Stimulated activated memory B cell treated with anti-CD40 and anti-IgM and Interleukin-4, amounts not matched to agents 10 μg/mL and 1 μg/mL and 100 μg/mL, for 72 hours (primary cell): ENCODE measurements around the gene FTCD.

ENCODE experiments used
- ATAC-seq: fragments of 150-1000 bp; cut with Tn5 transposase; 2 replicates; pipeline ENCODE4 v1.10.0; 2021
- H3K27ac Mint-ChIP-seq: one replicate; pipeline ENCODE4 v1.8.0; 2022; ENCODE audit warnings: mild to moderate bottlenecking, mixed read lengths
- H3K27me3 Mint-ChIP-seq: one replicate; pipeline ENCODE4 v1.8.0; 2022; ENCODE audit warnings: mixed read lengths
- H3K36me3 Mint-ChIP-seq: one replicate; pipeline ENCODE4 v1.8.0; 2022; ENCODE audit warnings: mixed read lengths
- H3K4me1 Mint-ChIP-seq: one replicate; pipeline ENCODE4 v1.8.0; 2022; ENCODE audit warnings: mixed read lengths
- H3K4me3 Mint-ChIP-seq: one replicate; pipeline ENCODE4 v1.8.0; 2022; ENCODE audit warnings: mild to moderate bottlenecking, moderate library complexity, mixed read lengths
- H3K9me3 Mint-ChIP-seq: one replicate; pipeline ENCODE4 v1.8.0; 2022; ENCODE audit warnings: mixed read lengths

FTCD gene

GRCh38 chr21:46168238-46168637 lies 12.9 kb upstream of the FTCD start:
- Mint-ChIP-seq H3K27me3 (peaks cover 14% of the 10 kb centered on the region), H3K9me3 (no peaks in the 10 kb centered on the region), H3K4me3 (no peak overlapping the region), H3K36me3 (peaks cover 26% of the 10 kb centered on the region), H3K27ac (no peak overlapping the region), H3K4me1 (peaks cover 18% of the 10 kb centered on the region)
- peak; percentile 34 for ATAC-seq

DNA sequence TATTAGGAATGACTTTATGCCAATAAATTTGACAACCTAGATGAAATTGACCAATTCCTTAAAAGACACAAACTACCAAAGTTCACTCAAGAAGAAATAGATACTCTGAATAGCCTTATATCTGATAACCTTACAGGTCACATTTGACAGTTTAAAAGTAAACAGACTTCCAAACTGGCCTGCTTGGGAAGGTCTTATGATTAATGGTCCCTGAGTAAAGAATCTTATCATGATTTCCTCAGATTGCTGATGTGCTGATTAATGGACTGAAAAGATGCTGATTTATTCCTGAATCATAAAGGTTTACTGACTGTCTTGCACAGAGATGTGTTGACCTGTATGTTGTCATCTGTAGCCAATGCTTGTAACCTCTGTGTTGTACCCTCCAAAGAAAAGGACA lies 9.7 kb upstream of the FTCD start:
- Mint-ChIP-seq H3K4me1 (no peaks in the 10 kb centered on the region), H3K4me3 (no peak overlapping the region), H3K9me3 (no peaks in the 10 kb centered on the region), H3K27ac (no peak overlapping the region), H3K36me3 (peaks cover 25% of the 10 kb centered on the region), H3K27me3 (peaks cover 8% of the 10 kb centered on the region)
- no peak for ATAC-seq

DNA sequence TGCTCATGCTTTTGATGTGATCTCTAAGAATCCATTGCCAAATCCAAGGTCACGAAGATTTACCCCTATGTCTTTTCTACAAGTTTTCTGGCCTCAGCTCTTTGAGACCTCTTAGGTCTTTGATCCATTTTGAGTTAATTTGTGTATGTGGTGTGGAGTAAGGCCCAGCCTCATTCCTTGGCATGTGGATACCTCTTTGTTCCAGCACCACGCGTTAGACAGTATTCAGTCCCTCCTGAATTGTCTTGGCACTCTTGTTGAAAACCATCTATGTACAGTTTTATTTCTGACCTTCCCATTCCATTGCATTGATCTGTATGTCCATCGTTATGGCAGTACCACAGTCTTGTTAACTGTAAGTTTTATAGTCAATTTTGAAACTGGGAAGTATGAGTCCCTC lies 8.0 kb upstream of the FTCD start:
- H3K27me3 Mint-ChIP-seq: peaks cover 8% of the 10 kb centered on the region
- no peak overlapping the region for H3K27ac Mint-ChIP-seq
- no peaks in the 10 kb centered on the region for H3K4me1 Mint-ChIP-seq
- no peak overlapping the region for H3K4me3 Mint-ChIP-seq
- peaks cover 25% of the 10 kb centered on the region for H3K36me3 Mint-ChIP-seq
- no peaks in the 10 kb centered on the region for H3K9me3 Mint-ChIP-seq
- no peak for ATAC-seq

DNA sequence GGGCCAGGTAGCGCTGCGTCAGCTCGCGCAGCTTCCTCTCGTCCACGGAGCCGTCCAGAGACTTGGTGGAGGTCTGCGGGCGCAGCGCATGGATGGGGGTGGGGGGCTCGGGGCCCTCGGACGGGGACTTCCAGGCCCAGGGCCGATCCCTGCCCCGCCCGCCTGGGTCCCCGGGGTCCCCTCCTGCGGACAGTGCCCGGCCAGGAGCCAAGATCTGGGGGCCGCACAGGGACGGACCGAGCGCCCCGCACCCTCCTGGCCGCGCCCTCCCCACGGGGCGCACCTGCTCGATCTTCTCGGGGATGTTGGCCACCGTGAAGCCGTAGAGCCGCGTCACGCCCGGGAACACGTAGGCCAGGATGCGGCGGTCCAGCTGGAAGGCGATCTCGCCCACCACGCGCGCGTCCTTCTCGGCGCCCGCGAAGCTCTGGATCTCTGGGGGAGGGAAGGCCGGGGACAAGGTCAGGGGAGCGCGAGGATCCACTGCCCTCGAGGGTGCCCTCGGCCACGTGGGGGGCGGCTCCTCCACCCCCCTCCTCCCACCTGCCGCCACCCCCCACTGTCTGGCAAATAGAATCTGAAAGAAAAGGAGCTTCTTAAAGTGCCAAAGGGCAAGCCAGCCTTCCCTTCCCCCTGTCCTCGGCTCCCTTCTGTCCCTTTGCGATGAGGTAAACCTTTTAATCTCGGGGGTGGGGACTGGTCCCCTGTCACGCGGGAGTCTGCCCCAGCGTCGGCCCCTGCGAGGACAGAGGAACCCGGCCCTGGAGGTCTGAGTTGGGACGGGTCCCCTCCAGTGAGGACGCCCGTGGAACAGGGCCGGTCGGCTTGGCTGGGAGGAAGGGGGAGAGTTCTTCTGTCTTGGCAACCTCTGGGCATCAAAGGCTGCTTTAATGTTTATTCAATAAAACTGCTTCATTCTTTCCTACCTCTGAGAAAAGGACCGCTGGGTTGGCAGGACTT lies 6.5 kb upstream of the FTCD start:
- Mint-ChIP-seq H3K27ac (no peak overlapping the region), H3K4me3 (no peak overlapping the region), H3K36me3 (peaks cover 19% of the 10 kb centered on the region), H3K27me3 (peaks cover 8% of the 10 kb centered on the region), H3K4me1 (no peaks in the 10 kb centered on the region), H3K9me3 (no peaks in the 10 kb centered on the region)
- no peak for ATAC-seq

- H3K9me3 Mint-ChIP-seq: no peaks in the 10 kb centered on the region
- no peaks in the 10 kb centered on the region for H3K4me1 Mint-ChIP-seq
- H3K27ac Mint-ChIP-seq: no peak overlapping the region
- peaks cover 13% of the 10 kb centered on the region for H3K36me3 Mint-ChIP-seq
- peak; percentile 55 for ATAC-seq
- peaks cover 8% of the 10 kb centered on the region for H3K27me3 Mint-ChIP-seq
- H3K4me3 Mint-ChIP-seq: no peak overlapping the region
Measured at GRCh38 chr21:46160907-46161632, 5.7 kb upstream of the FTCD start.

DNA sequence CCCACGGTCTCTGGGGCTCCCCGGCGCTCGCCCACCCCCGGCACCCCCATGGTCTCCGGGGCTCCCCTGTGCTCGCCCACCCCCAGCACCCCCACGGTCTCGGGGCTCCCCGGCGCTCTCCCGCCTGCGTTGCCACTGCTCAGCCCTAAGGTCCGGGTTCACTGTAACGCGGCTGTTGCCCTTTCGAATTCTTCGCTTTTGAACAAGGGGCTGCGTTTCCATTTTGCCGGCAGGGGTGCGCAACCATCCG lies 5.2 kb upstream of the FTCD start:
- ATAC-seq: no peak
- H3K4me3 Mint-ChIP-seq: no peak overlapping the region
- H3K27ac Mint-ChIP-seq: no peak overlapping the region
- no peaks in the 10 kb centered on the region for H3K4me1 Mint-ChIP-seq
- peaks cover 8% of the 10 kb centered on the region for H3K27me3 Mint-ChIP-seq
- H3K36me3 Mint-ChIP-seq: peaks cover 13% of the 10 kb centered on the region
- no peaks in the 10 kb centered on the region for H3K9me3 Mint-ChIP-seq

GRCh38 chr21:46159841-46160656 lies 4.7 kb upstream of the FTCD start:
- Mint-ChIP-seq H3K36me3 (peaks cover 13% of the 10 kb centered on the region), H3K27me3 (peaks cover 8% of the 10 kb centered on the region), H3K4me1 (no peaks in the 10 kb centered on the region), H3K27ac (no peak overlapping the region), H3K4me3 (no peak overlapping the region), H3K9me3 (no peaks in the 10 kb centered on the region)
- ATAC-seq: peak; percentile 48

DNA sequence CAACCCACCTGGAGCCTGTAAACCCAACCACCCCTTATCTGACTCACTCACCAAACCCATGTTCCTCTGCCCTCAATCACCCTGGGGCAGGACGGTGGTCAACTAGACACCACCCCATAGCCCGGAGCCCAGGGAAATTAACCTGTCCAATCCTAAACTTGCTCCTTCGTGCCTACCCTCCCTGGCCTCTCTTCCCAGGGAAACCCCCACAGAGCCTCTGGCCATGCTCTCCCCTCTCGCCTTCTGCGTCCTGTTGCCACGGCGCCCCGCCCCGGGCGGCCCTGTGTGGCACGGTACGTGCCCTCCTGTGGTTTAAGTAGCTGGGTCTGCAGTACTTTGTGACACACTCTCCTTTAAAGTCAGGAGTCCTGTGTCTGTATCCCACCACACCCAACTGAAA lies 4.0 kb upstream of the FTCD start:
- no peak for ATAC-seq
- Mint-ChIP-seq H3K4me3 (no peak overlapping the region), H3K27me3 (peaks cover 8% of the 10 kb centered on the region), H3K36me3 (peaks cover 9% of the 10 kb centered on the region), H3K9me3 (no peaks in the 10 kb centered on the region), H3K4me1 (no peaks in the 10 kb centered on the region), H3K27ac (no peak overlapping the region)

DNA sequence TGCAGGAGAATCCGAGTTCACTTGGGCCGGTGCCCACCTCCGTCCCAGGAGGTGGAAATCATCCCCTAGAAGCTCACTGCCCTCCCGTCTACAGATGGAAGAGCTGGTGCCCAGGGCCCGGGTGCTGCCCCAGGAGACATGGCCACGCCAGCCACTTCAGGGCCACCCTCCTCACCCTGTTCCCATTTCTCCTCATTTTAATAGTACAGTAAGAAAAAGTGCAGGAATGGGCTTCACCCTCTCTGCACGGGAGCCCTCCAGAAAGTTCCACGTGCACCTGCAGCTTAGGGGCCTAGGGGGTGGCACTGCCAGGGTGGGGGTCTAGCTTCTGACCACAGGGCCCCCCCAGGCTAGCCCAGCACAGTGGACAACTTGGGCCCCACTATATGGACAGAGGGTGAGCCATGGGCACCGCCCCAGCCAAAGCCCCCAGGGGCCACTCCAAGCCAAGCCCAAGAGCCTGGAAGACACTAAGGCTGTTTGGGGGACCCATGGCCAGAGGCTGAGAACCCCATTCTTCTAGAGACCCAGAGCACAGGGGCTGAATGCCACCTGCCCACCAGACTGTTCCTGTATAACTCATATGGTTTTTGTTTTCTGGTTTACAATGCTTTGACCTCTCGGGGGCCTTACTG lies 3.4 kb upstream of the FTCD start:
- peaks cover 9% of the 10 kb centered on the region for H3K36me3 Mint-ChIP-seq
- H3K9me3 Mint-ChIP-seq: no peaks in the 10 kb centered on the region
- H3K27ac Mint-ChIP-seq: no peak overlapping the region
- H3K4me1 Mint-ChIP-seq: no peaks in the 10 kb centered on the region
- ATAC-seq: no peak
- H3K27me3 Mint-ChIP-seq: peaks cover 8% of the 10 kb centered on the region
- H3K4me3 Mint-ChIP-seq: no peak overlapping the region

GRCh38 chr21:46157987-46158451 lies 2.6 kb upstream of the FTCD start:
- Mint-ChIP-seq H3K4me1 (no peaks in the 10 kb centered on the region), H3K27ac (no peak overlapping the region), H3K4me3 (no peak overlapping the region), H3K36me3 (peaks cover 5% of the 10 kb centered on the region), H3K27me3 (peaks cover 6% of the 10 kb centered on the region), H3K9me3 (no peaks in the 10 kb centered on the region)
- no peak for ATAC-seq

DNA sequence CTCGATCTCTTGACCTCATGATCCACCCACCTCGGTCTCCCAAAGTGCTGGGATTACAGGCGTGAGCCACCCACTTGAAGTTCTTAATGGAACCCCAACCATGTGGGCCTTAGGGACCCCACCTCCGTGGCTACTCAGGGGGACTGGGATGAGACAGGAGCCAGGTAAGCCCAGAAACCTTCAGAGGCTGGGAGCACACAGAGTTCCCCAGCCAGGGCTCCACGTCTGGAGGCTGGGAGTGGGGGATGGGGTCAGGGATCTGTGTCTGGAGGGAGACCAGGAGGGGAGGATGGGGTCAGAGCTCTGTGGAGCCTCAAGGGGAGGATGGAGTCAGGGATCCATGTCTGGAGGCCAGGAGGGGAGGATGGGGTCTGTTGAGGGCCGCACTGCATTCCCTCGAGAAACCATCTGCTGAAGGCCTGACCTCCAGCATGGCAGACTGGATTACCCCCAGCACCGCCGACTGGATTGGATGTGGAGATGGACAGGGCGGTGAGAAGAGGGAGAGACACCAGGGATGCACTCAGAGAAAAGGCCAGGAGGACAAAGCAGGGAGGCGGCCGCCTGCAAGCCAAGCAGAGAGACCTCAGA lies 2.1 kb upstream of the FTCD start:
- ATAC-seq: no peak
- Mint-ChIP-seq H3K9me3 (no peaks in the 10 kb centered on the region), H3K4me3 (no peak overlapping the region), H3K27me3 (peaks cover 5% of the 10 kb centered on the region), H3K27ac (no peak overlapping the region), H3K4me1 (no peaks in the 10 kb centered on the region), H3K36me3 (no peaks in the 10 kb centered on the region)

DNA sequence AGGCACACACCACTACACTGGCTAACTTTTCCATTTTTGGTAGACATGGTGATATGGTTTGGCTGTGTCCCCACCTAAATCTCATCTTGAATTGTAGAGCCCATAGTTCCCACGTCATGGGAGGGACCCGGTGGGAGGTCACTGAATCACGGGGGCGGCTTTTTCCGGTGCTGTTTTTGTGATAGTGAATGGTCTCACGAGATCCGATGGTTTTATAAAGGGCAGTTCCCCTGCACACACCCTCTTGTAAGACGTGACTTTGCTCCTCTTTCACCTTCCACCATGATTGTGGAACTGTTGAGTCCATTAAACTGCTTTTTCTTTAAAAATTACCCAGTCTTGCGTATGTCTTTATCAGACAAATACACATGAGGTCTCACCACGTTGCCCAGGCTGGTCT lies 1.3 kb upstream of the FTCD start:
- H3K27me3 Mint-ChIP-seq: peaks cover 8% of the 10 kb centered on the region
- no peak overlapping the region for H3K27ac Mint-ChIP-seq
- no peaks in the 10 kb centered on the region for H3K4me1 Mint-ChIP-seq
- no peak overlapping the region for H3K4me3 Mint-ChIP-seq
- H3K36me3 Mint-ChIP-seq: no peaks in the 10 kb centered on the region
- no peaks in the 10 kb centered on the region for H3K9me3 Mint-ChIP-seq
- no peak for ATAC-seq

GRCh38 chr21:46156378-46156645 lies 933 bp upstream of the FTCD start:
- H3K27ac Mint-ChIP-seq: no peak overlapping the region
- no peak for ATAC-seq
- peaks cover 8% of the 10 kb centered on the region for H3K27me3 Mint-ChIP-seq
- H3K4me3 Mint-ChIP-seq: no peak overlapping the region
- no peaks in the 10 kb centered on the region for H3K9me3 Mint-ChIP-seq
- H3K4me1 Mint-ChIP-seq: no peaks in the 10 kb centered on the region
- no peaks in the 10 kb centered on the region for H3K36me3 Mint-ChIP-seq

DNA sequence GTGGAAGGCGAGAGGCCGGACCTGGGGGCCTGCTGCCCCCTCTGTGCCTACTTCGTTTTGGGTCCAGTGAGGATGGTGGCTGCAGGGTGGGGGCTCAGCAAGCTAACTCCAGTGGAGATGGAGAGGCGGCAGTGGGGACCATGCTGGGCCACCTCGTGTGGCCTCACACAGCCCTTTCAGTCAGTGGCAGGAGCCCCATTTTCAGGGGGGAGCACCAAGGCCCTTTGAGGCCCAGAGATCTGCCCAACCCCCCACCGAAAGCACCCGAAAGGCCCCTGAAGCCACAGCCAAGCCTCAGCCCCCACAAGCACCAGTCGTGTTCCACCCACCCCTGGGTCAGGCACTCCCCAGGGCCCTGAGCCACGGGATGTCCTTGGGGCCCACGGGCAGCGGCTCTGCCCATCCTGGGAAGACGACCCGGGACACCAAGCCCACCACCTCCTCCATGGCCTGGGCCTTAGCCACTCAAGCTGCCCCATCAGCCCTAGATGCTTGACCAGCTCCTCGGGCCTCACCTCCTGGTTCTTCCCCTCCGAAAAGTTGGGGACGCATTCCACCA lies 345 bp downstream of the FTCD start:
- no peak overlapping the region for H3K4me3 Mint-ChIP-seq
- ATAC-seq: no peak
- no peak overlapping the region for H3K27ac Mint-ChIP-seq
- H3K9me3 Mint-ChIP-seq: no peaks in the 10 kb centered on the region
- no peaks in the 10 kb centered on the region for H3K4me1 Mint-ChIP-seq
- H3K27me3 Mint-ChIP-seq: peaks cover 8% of the 10 kb centered on the region
- no peaks in the 10 kb centered on the region for H3K36me3 Mint-ChIP-seq
